Trophoblast cell (in vitro differentiated cells and primary cell): ENCODE measurements around the gene MPP1.

Experiments used
- DNase-seq, 2 donors: peaks; one replicate each; pipeline ENCODE4 v3.0.0-alpha.2; 2016
- H2AFZ ChIP-seq: 2 replicates; pipeline ENCODE4 v1.6.1; 2013; ENCODE audit warnings: low read length, moderate library complexity, mild to moderate bottlenecking; ENCODE audit not compliant: insufficient read depth, poor library complexity
- H2AK5ac ChIP-seq: 2 replicates; pipeline ENCODE4 v1.6.1; 2013; ENCODE audit warnings: mild to moderate bottlenecking, low read length
- H2BK120ac ChIP-seq: 2 replicates; pipeline ENCODE4 v1.6.1; 2013; ENCODE audit warnings: low read length, mild to moderate bottlenecking, moderate library complexity; ENCODE audit not compliant: insufficient read depth, poor library complexity
- H2BK12ac ChIP-seq: 2 replicates; pipeline ENCODE4 v1.6.1; 2013; ENCODE audit warnings: mild to moderate bottlenecking, low read length, moderate library complexity
- H2BK5ac ChIP-seq: 2 replicates; pipeline ENCODE4 v1.6.1; 2013; ENCODE audit warnings: low read length, low read depth, moderate library complexity, mild to moderate bottlenecking; ENCODE audit not compliant: poor library complexity
- H3K14ac ChIP-seq: 2 replicates; pipeline ENCODE4 v1.6.1; 2013; ENCODE audit warnings: mild to moderate bottlenecking, low read length
- H3K18ac ChIP-seq: 2 replicates; pipeline ENCODE4 v1.6.1; 2013; ENCODE audit warnings: mild to moderate bottlenecking, low read length
- H3K23ac ChIP-seq: 2 replicates; pipeline ENCODE4 v1.6.1; 2013; ENCODE audit warnings: low read length
- H3K27ac ChIP-seq: 2 replicates; pipeline ENCODE4 v1.5.1; 2013; ENCODE audit warnings: low read depth, mild to moderate bottlenecking, inconsistent platforms, low read length, moderate library complexity
- H3K27me3 ChIP-seq: 2 replicates; pipeline ENCODE4 v1.6.1; 2013; ENCODE audit warnings: inconsistent platforms, mild to moderate bottlenecking, low read length, moderate library complexity; ENCODE audit not compliant: insufficient read depth
- H3K36me3 ChIP-seq, 2 experiments: 1 replicate in 1 of 2; 2 replicates in 1 of 2; pipeline ENCODE4 v1.6.1; 2013; ENCODE audit warnings: low read length in 2 of 2, mild to moderate bottlenecking in 2 of 2, moderate library complexity in 1 of 2; ENCODE audit not compliant: insufficient read depth in 2 of 2, control insufficient read depth in 1 of 2
- H3K4ac ChIP-seq: 2 replicates; pipeline ENCODE4 v1.6.1; 2013; ENCODE audit warnings: low read depth, mild to moderate bottlenecking, low read length, moderate library complexity
- H3K4me1 ChIP-seq, 2 experiments: 1 replicate in 1 of 2; 2 replicates in 1 of 2; pipeline ENCODE4 v1.6.1; 2013; ENCODE audit warnings: low read length in 2 of 2, mild to moderate bottlenecking in 2 of 2, moderate library complexity in 1 of 2; ENCODE audit not compliant: insufficient read depth in 2 of 2, control insufficient read depth in 1 of 2
- H3K4me2 ChIP-seq: 2 replicates; pipeline ENCODE4 v1.6.1; 2013; ENCODE audit warnings: inconsistent platforms, mild to moderate bottlenecking, low read length, moderate library complexity
- H3K4me3 ChIP-seq: 2 replicates; pipeline ENCODE4 v1.5.1; 2013; ENCODE audit warnings: mild to moderate bottlenecking, low read depth, low read length, inconsistent platforms
- H3K79me1 ChIP-seq: one replicate; pipeline ENCODE4 v1.6.1; 2013; ENCODE audit warnings: low read length
- H3K79me2 ChIP-seq: 2 replicates; pipeline ENCODE4 v1.6.1; 2013; ENCODE audit warnings: low read length, mild to moderate bottlenecking; ENCODE audit not compliant: control insufficient read depth, insufficient read depth, poor library complexity
- H3K9ac ChIP-seq: 2 replicates; pipeline ENCODE4 v1.6.1; 2013; ENCODE audit warnings: mild to moderate bottlenecking, low read length
- H3K9me3 ChIP-seq: 2 replicates; pipeline ENCODE4 v1.6.1; 2013; ENCODE audit warnings: low read depth, mild to moderate bottlenecking, control low read depth, inconsistent platforms, low read length; ENCODE audit not compliant: insufficient read depth
- H4K12ac ChIP-seq: 2 replicates; pipeline ENCODE4 v1.6.1; 2013; ENCODE audit warnings: low read depth, mild to moderate bottlenecking, low read length, moderate library complexity
- H4K8ac ChIP-seq: 2 replicates; pipeline ENCODE4 v1.6.1; 2013; ENCODE audit warnings: low read depth, mild to moderate bottlenecking, low read length, moderate library complexity
- H4K91ac ChIP-seq: one replicate; pipeline ENCODE4 v1.6.1; 2013; ENCODE audit warnings: low read depth, mild to moderate bottlenecking, low read length, moderate library complexity
- WGBS: extraction: QIAGEN DNeasy Blood & Tissue Kit; methylation state at CpG from one replicate; pipeline ENCODE4 v1.1.7; 2013; ENCODE audit warnings: missing lambda C conversion rate; ENCODE audit not compliant: insufficient read length, insufficient coverage; ENCODE audit errors: extremely low coverage; 5-methylcytosine and 5-hydroxymethylcytosine counted together

MPP1 gene

GRCh38 chrX:154731881-154732280 lies 73.4 kb downstream of the MPP1 start:
- Histone ChIP-seq H4K91ac (no peak overlapping the region), H3K9ac (no peak overlapping the region), H3K23ac (no peak overlapping the region), H2BK5ac (no peak overlapping the region), H3K18ac (no peak overlapping the region), H3K27ac (no peak overlapping the region), H3K14ac (no peak overlapping the region), H2BK120ac (no peak overlapping the region), H4K8ac (no peak overlapping the region), H3K36me3 (no peaks in the 10 kb centered on the region), H3K27me3 (no peaks in the 10 kb centered on the region), H3K79me1 (no peaks in the 10 kb centered on the region), H2BK12ac (no peak overlapping the region), H3K4me2 (no peak overlapping the region), H3K4me1 (peaks cover 0 to 5% of the 10 kb centered on the region in 2 experiments), H2AFZ (no peak overlapping the region), H3K9me3 (no peaks in the 10 kb centered on the region), H3K4me3 (no peak overlapping the region), H3K4ac (no peak overlapping the region), H2AK5ac (no peak overlapping the region), H4K12ac (no peak overlapping the region), H3K79me2 (no peaks in the 10 kb centered on the region)
- peak; percentile 70 to 83 for DNase-seq
- no CpG with 5 or more reads among the region's 7 CpGs for WGBS

GRCh38 chrX:154731184-154731583 lies 74.1 kb downstream of the MPP1 start:
- Histone ChIP-seq H3K9ac (no peak overlapping the region), H3K9me3 (no peaks in the 10 kb centered on the region), H3K27ac (no peak overlapping the region), H2AK5ac (no peak overlapping the region), H3K4me3 (no peak overlapping the region), H3K27me3 (no peaks in the 10 kb centered on the region), H2BK5ac (no peak overlapping the region), H4K8ac (no peak overlapping the region), H3K4me2 (no peak overlapping the region), H3K36me3 (no peaks in the 10 kb centered on the region), H4K12ac (no peak overlapping the region), H3K4ac (no peak overlapping the region), H3K4me1 (peaks cover 0 to 5% of the 10 kb centered on the region in 2 experiments), H2BK120ac (no peak overlapping the region), H2BK12ac (no peak overlapping the region), H3K79me2 (no peaks in the 10 kb centered on the region), H3K18ac (no peak overlapping the region), H3K14ac (no peak overlapping the region), H4K91ac (no peak overlapping the region), H3K79me1 (no peaks in the 10 kb centered on the region), H2AFZ (no peak overlapping the region), H3K23ac (no peak overlapping the region)
- no peak for DNase-seq
- no CpG with 5 or more reads among the region's 5 CpGs for WGBS

GRCh38 chrX:154730253-154730891 lies 74.9 kb downstream of the MPP1 start:
- no peak overlapping the region for H3K4me2 ChIP-seq
- no peak overlapping the region for H3K14ac ChIP-seq
- H3K4me3 ChIP-seq = no peak overlapping the region
- no peak overlapping the region for H2AFZ ChIP-seq
- no peaks in the 10 kb centered on the region for H3K9me3 ChIP-seq
- no peaks in the 10 kb centered on the region for H3K79me2 ChIP-seq
- no peak overlapping the region for H3K9ac ChIP-seq
- no peak overlapping the region for H3K4ac ChIP-seq
- no peak overlapping the region for H4K8ac ChIP-seq
- H3K27me3 ChIP-seq = no peaks in the 10 kb centered on the region
- H3K27ac ChIP-seq = no peak overlapping the region
- H2BK5ac ChIP-seq = no peak overlapping the region
- H3K18ac ChIP-seq = no peak overlapping the region
- H3K79me1 ChIP-seq = no peaks in the 10 kb centered on the region
- H4K12ac ChIP-seq = no peak overlapping the region
- WGBS = no CpG with 5 or more reads among the region's 6 CpGs
- no peak overlapping the region for H2AK5ac ChIP-seq
- H3K36me3 ChIP-seq = no peaks in the 10 kb centered on the region
- no peak overlapping the region for H3K23ac ChIP-seq
- H2BK120ac ChIP-seq = no peak overlapping the region
- no peak overlapping the region for H2BK12ac ChIP-seq
- no peak for DNase-seq
- no peak overlapping the region for H4K91ac ChIP-seq
- H3K4me1 ChIP-seq = peaks cover 0 to 3% of the 10 kb centered on the region in 2 experiments

- Histone ChIP-seq H2AK5ac (no peak overlapping the region), H3K14ac (no peak overlapping the region), H3K27ac (no peak overlapping the region), H3K9ac (no peak overlapping the region), H4K8ac (no peak overlapping the region), H3K4me1 (peaks cover 0 to 3% of the 10 kb centered on the region in 2 experiments), H3K79me2 (no peaks in the 10 kb centered on the region), H3K9me3 (no peaks in the 10 kb centered on the region), H3K4ac (no peak overlapping the region), H3K18ac (no peak overlapping the region), H3K27me3 (no peaks in the 10 kb centered on the region), H3K4me3 (no peak overlapping the region), H4K12ac (no peak overlapping the region), H2BK12ac (no peak overlapping the region), H2AFZ (no peak overlapping the region), H3K36me3 (no peaks in the 10 kb centered on the region), H3K79me1 (no peaks in the 10 kb centered on the region), H2BK120ac (no peak overlapping the region), H2BK5ac (no peak overlapping the region), H4K91ac (no peak overlapping the region), H3K4me2 (no peak overlapping the region), H3K23ac (no peak overlapping the region)
- WGBS = no CpG with 5 or more reads among the region's 3 CpGs
- peak in 1 of 2 donors; percentile 38 for DNase-seq
These were observed 75.8 kb downstream of the MPP1 start for GRCh38 chrX:154729439-154729838.
